Measurements from ENCODE around the gene CCDC127. TPM values are rescaled to one million over a fixed set of nuclear protein-coding genes. Genes with fewer than 3 reads are reported as not detected.
"Not testable (repeated sequence)": the region's sequence is repeated elsewhere in the genome, so short reads cannot be mapped to it uniquely, and the experiment has no call there.

CCDC127 gene
- total RNA-seq, 1 experiment from 2014 or later: 2.6 TPM

DNA sequence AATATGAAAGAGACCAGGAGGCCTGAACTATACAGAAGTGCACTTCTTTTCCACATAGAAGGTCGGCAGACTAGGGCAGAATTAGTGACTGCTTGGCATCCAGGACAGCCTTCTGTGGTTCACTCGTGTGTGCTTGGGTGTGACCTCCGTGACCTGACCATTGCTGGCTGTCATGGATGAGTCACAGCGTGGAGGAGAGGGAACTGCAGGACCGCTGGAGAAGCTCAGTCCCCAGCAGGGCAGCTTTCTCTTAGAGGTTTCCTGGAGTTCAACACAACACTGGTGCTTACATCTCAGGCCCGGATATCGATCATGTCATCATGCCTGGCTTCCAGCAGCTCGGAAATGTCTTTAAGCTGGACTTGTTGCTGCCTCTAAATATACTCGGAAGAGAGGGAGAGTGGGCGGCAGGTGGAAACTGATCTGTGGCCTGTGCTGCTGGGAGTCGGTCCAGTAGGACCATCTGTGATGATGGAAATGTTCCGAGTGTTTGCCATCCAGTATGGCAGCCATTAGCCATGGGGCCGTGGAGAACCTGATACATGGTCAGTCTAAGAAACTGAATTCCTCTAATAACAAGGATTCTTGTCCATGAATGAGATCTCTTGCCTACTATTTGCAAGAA is 23.2 kb upstream of the CCDC127 start:
- not testable (repeated sequence) for H3K4me3 ChIP-seq (ENCODE audit: low read length); H3K79me2 ChIP-seq (ENCODE audit: low read length); H3K27ac ChIP-seq (ENCODE audit: low read length); DNase-seq; H3K9me2 ChIP-seq (replicated peaks; ENCODE audit: insufficient read depth, low read length); H3K27me3 ChIP-seq (ENCODE audit: low read length); H3K4me2 ChIP-seq (ENCODE audit: low read depth, low read length, poor library complexity, severe bottlenecking); H3K9me3 ChIP-seq (ENCODE audit: low read length); H3K4me1 ChIP-seq (ENCODE audit: low read length); H2AFZ ChIP-seq (ENCODE audit: low read length); H4K20me1 ChIP-seq (ENCODE audit: insufficient read depth, low read depth, low read length); H3K9ac ChIP-seq (ENCODE audit: low read length)
- peaks cover 21% of the 10 kb centered on the region for H3K36me3 ChIP-seq (ENCODE audit: insufficient read depth, low read length)

GRCh38 chr5:240550-240949 is 22.6 kb upstream of the CCDC127 start:
- H3K27me3 ChIP-seq (ENCODE audit: low read length); H3K9me3 ChIP-seq (ENCODE audit: low read length); H3K79me2 ChIP-seq (ENCODE audit: low read length); DNase-seq; H3K9ac ChIP-seq (ENCODE audit: low read length); H2AFZ ChIP-seq (ENCODE audit: low read length); H3K27ac ChIP-seq (ENCODE audit: low read length); H3K4me2 ChIP-seq (ENCODE audit: low read depth, low read length, poor library complexity, severe bottlenecking); H4K20me1 ChIP-seq (ENCODE audit: insufficient read depth, low read depth, low read length); H3K9me2 ChIP-seq (replicated peaks; ENCODE audit: insufficient read depth, low read length); H3K4me3 ChIP-seq (ENCODE audit: low read length); H3K4me1 ChIP-seq (ENCODE audit: low read length): not testable (repeated sequence)
- H3K36me3 ChIP-seq (ENCODE audit: insufficient read depth, low read length): peaks cover 19% of the 10 kb centered on the region

- H3K4me2 ChIP-seq (ENCODE audit: low read depth, low read length, poor library complexity, severe bottlenecking); H3K9me3 ChIP-seq (ENCODE audit: low read length); H3K4me1 ChIP-seq (ENCODE audit: low read length); H3K9ac ChIP-seq (ENCODE audit: low read length); H4K20me1 ChIP-seq (ENCODE audit: insufficient read depth, low read depth, low read length); DNase-seq; H2AFZ ChIP-seq (ENCODE audit: low read length); H3K79me2 ChIP-seq (ENCODE audit: low read length); H3K4me3 ChIP-seq (ENCODE audit: low read length); H3K27ac ChIP-seq (ENCODE audit: low read length); H3K9me2 ChIP-seq (replicated peaks; ENCODE audit: insufficient read depth, low read length); H3K27me3 ChIP-seq (ENCODE audit: low read length): not testable (repeated sequence)
- peaks cover 23% of the 10 kb centered on the region for H3K36me3 ChIP-seq (ENCODE audit: insufficient read depth, low read length)
Observed at GRCh38 chr5:237931-238330, 20.0 kb upstream of the CCDC127 start.

DNA sequence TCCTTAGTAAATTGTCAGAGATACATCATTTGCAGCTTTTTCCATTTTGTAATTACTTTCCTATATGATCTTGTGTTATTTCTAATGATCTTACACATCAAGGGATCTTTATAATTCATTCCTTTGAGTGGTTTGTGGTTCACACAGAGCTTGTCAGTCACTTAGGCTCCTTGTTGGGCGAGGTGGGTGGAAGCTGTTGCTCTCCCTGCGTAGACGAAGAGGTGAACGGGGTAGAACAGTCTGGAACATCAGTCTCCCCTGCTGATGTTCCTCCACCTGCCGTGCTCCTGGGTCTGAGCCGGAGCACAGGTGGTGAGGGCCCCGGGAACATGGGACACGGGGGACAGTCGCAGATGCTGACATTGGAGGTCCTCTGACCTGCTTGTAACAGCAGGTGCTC is 17.6 kb upstream of the CCDC127 start:
- H3K4me3 ChIP-seq (ENCODE audit: low read length); H3K9me2 ChIP-seq (replicated peaks; ENCODE audit: insufficient read depth, low read length); H3K27ac ChIP-seq (ENCODE audit: low read length); H3K9me3 ChIP-seq (ENCODE audit: low read length); H3K9ac ChIP-seq (ENCODE audit: low read length); H3K4me2 ChIP-seq (ENCODE audit: low read depth, low read length, poor library complexity, severe bottlenecking); H3K27me3 ChIP-seq (ENCODE audit: low read length); H2AFZ ChIP-seq (ENCODE audit: low read length); DNase-seq; H4K20me1 ChIP-seq (ENCODE audit: insufficient read depth, low read depth, low read length); H3K79me2 ChIP-seq (ENCODE audit: low read length); H3K4me1 ChIP-seq (ENCODE audit: low read length): not testable (repeated sequence)
- peaks cover 10% of the 10 kb centered on the region for H3K36me3 ChIP-seq (ENCODE audit: insufficient read depth, low read length)

GRCh38 chr5:234450-234849 is 16.5 kb upstream of the CCDC127 start:
- Histone ChIP-seq H3K79me2 (ENCODE audit: low read length) (no peaks in the 10 kb centered on the region), H3K9me3 (ENCODE audit: low read length) (no peaks in the 10 kb centered on the region), H3K36me3 (ENCODE audit: insufficient read depth, low read length) (peaks cover 15% of the 10 kb centered on the region), H3K4me1 (ENCODE audit: low read length) (no peaks in the 10 kb centered on the region), H3K27ac (ENCODE audit: low read length) (no peak overlapping the region), H3K9me2 (replicated peaks; ENCODE audit: insufficient read depth, low read length) (no peaks in the 10 kb centered on the region), H3K4me3 (ENCODE audit: low read length) (no peak overlapping the region), H3K9ac (ENCODE audit: low read length) (no peak overlapping the region), H3K4me2 (ENCODE audit: low read depth, low read length, poor library complexity, severe bottlenecking) (no peak overlapping the region), H3K27me3 (ENCODE audit: low read length) (no peaks in the 10 kb centered on the region), H4K20me1 (ENCODE audit: insufficient read depth, low read depth, low read length) (no peaks in the 10 kb centered on the region), H2AFZ (ENCODE audit: low read length) (no peak overlapping the region)
- no peak for DNase-seq

- not testable (repeated sequence) for DNase-seq; H4K20me1 ChIP-seq (ENCODE audit: insufficient read depth, low read depth, low read length); H3K4me3 ChIP-seq (ENCODE audit: low read length); H3K9me3 ChIP-seq (ENCODE audit: low read length); H3K9ac ChIP-seq (ENCODE audit: low read length); H3K4me1 ChIP-seq (ENCODE audit: low read length); H3K4me2 ChIP-seq (ENCODE audit: low read depth, low read length, poor library complexity, severe bottlenecking); H2AFZ ChIP-seq (ENCODE audit: low read length); H3K9me2 ChIP-seq (replicated peaks; ENCODE audit: insufficient read depth, low read length); H3K79me2 ChIP-seq (ENCODE audit: low read length); H3K27ac ChIP-seq (ENCODE audit: low read length); H3K27me3 ChIP-seq (ENCODE audit: low read length)
- H3K36me3 ChIP-seq (ENCODE audit: insufficient read depth, low read length): peaks cover 18% of the 10 kb centered on the region
Observed at GRCh38 chr5:233426-233825, 15.5 kb upstream of the CCDC127 start.

DNA sequence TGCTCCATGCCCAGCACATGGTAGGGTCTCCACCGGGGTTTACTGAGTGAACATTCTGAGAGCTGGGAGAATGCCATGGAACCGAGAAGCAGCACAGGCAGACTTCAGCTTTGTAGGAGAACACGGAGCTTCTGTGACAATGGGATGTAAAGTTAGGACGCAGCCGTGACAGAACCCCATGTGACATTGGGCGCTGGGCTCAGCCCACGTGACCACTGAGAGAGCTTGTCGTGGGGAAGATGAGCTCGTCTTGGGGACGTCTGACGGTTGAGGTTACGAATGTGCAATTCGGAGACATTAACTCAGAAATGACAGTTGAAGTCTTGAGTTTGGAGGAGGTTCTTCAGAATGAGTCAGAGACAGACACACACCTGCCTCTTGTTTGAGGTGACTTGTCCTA is 13.7 kb upstream of the CCDC127 start:
- H3K4me2 ChIP-seq (ENCODE audit: low read depth, low read length, poor library complexity, severe bottlenecking): no peak overlapping the region
- H3K9me3 ChIP-seq (ENCODE audit: low read length): no peaks in the 10 kb centered on the region
- H3K9ac ChIP-seq (ENCODE audit: low read length): no peak overlapping the region
- no peaks in the 10 kb centered on the region for H3K9me2 ChIP-seq (replicated peaks; ENCODE audit: insufficient read depth, low read length)
- H3K27ac ChIP-seq (ENCODE audit: low read length): no peak overlapping the region
- H3K79me2 ChIP-seq (ENCODE audit: low read length): no peaks in the 10 kb centered on the region
- H3K36me3 ChIP-seq (ENCODE audit: insufficient read depth, low read length): peaks cover 19% of the 10 kb centered on the region
- no peaks in the 10 kb centered on the region for H3K27me3 ChIP-seq (ENCODE audit: low read length)
- no peak overlapping the region for H2AFZ ChIP-seq (ENCODE audit: low read length)
- no peaks in the 10 kb centered on the region for H4K20me1 ChIP-seq (ENCODE audit: insufficient read depth, low read depth, low read length)
- no peak for DNase-seq
- H3K4me3 ChIP-seq (ENCODE audit: low read length): no peak overlapping the region
- H3K4me1 ChIP-seq (ENCODE audit: low read length): no peaks in the 10 kb centered on the region

DNA sequence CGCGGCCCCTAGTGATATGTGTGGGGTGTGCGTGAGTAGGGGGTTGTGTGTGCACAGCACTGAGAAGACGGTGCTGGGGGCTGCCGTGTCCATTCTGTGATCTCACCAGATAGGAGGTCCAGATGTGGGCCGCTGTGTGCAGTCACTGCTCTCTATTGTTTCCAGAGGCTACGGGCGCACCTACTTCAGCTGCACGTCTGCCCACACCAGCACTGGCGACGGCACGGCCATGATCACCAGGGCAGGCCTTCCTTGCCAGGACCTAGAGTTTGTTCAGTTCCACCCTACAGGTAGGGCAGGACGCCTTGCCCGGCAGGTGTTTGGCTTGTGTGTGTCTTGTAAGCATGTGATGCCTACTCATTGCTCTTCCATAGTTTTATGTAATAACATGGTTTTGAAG is 12.8 kb upstream of the CCDC127 start:
- Histone ChIP-seq H3K9me3 (ENCODE audit: low read length) (no peaks in the 10 kb centered on the region), H3K9me2 (replicated peaks; ENCODE audit: insufficient read depth, low read length) (no peaks in the 10 kb centered on the region), H3K4me2 (ENCODE audit: low read depth, low read length, poor library complexity, severe bottlenecking) (no peak overlapping the region), H3K4me1 (ENCODE audit: low read length) (no peaks in the 10 kb centered on the region), H3K79me2 (ENCODE audit: low read length) (no peaks in the 10 kb centered on the region), H4K20me1 (ENCODE audit: insufficient read depth, low read depth, low read length) (no peaks in the 10 kb centered on the region), H3K36me3 (ENCODE audit: insufficient read depth, low read length) (peaks cover 19% of the 10 kb centered on the region), H2AFZ (ENCODE audit: low read length) (no peak overlapping the region), H3K4me3 (ENCODE audit: low read length) (no peak overlapping the region), H3K27me3 (ENCODE audit: low read length) (no peaks in the 10 kb centered on the region), H3K27ac (ENCODE audit: low read length) (no peak overlapping the region), H3K9ac (ENCODE audit: low read length) (no peak overlapping the region)
- no peak for DNase-seq

GRCh38 chr5:228886-229285 is 10.9 kb upstream of the CCDC127 start:
- Histone ChIP-seq H3K79me2 (ENCODE audit: low read length) (peaks cover 13% of the 10 kb centered on the region), H3K27ac (ENCODE audit: low read length) (no peak overlapping the region), H2AFZ (ENCODE audit: low read length) (no peak overlapping the region), H3K4me2 (ENCODE audit: low read depth, low read length, poor library complexity, severe bottlenecking) (no peak overlapping the region), H3K36me3 (ENCODE audit: insufficient read depth, low read length) (peaks cover 22% of the 10 kb centered on the region; the same call in 1 of the 2 replicates), H3K9me2 (replicated peaks; ENCODE audit: insufficient read depth, low read length) (no peaks in the 10 kb centered on the region), H3K9me3 (ENCODE audit: low read length) (no peaks in the 10 kb centered on the region), H4K20me1 (ENCODE audit: insufficient read depth, low read depth, low read length) (no peaks in the 10 kb centered on the region), H3K4me3 (ENCODE audit: low read length) (no peak overlapping the region), H3K27me3 (ENCODE audit: low read length) (no peaks in the 10 kb centered on the region), H3K4me1 (ENCODE audit: low read length) (no peaks in the 10 kb centered on the region), H3K9ac (ENCODE audit: low read length) (no peak overlapping the region)
- DNase-seq: no peak

All from Karpas-422 (cell line).